Epithelial cell of proximal tubule (primary cell): Measurements from ENCODE around the gene PDGFD. TPM values are rescaled to one million over a fixed set of nuclear protein-coding genes. Genes with fewer than 3 reads are reported as not detected.

Source experiments
- DNase-seq: peaks from one replicate; pipeline ENCODE4 v3.0.0-alpha.2; 2011; ENCODE audit warnings: low read depth
- H3K4me3 ChIP-seq: 2 replicates; pipeline ENCODE4 v1.5.1; 2011; ENCODE audit warnings: low read depth, mild to moderate bottlenecking, low read length
- CTCF ChIP-seq: conservative IDR thresholded peaks from 2 replicates; pipeline ENCODE4 v1.5.1; 2012; ENCODE audit warnings: low read depth, mild to moderate bottlenecking, low read length
- total RNA-seq: library from RNA; depleted of rRNA; stranded (reverse); fragments of >200 nt; gene quantifications from 2 replicates; pipeline ENCODE4 v1.2.3, GENCODE V29; 2015

The PDGFD gene
- total RNA-seq, 1 donor from 2014 or later, result 3.4 TPM

GRCh38 chr11:104159356-104159755 lies 4.6 kb downstream of the PDGFD start:
- no peak for DNase-seq
- H3K4me3 ChIP-seq, result no peak overlapping the region
- no peak for TF ChIP-seq CTCF

GRCh38 chr11:104155375-104155774 lies 8.6 kb downstream of the PDGFD start:
- H3K4me3 ChIP-seq, result no peak overlapping the region
- TF ChIP-seq CTCF, result no peak
- DNase-seq, result no peak

GRCh38 chr11:104154296-104154695 lies 9.7 kb downstream of the PDGFD start:
- no peak for DNase-seq
- no peak overlapping the region for H3K4me3 ChIP-seq
- TF ChIP-seq CTCF, result no peak

GRCh38 chr11:104152941-104153505 lies 10.9 kb downstream of the PDGFD start:
- no peak overlapping the region for H3K4me3 ChIP-seq
- TF ChIP-seq CTCF, result no peak
- DNase-seq, result no peak

GRCh38 chr11:104151404-104152204 lies 12.3 kb downstream of the PDGFD start:
- DNase-seq, result no peak
- peak; percentile 54 for TF ChIP-seq CTCF
- no peak overlapping the region for H3K4me3 ChIP-seq

GRCh38 chr11:104148706-104149105 lies 15.2 kb downstream of the PDGFD start:
- no peak for TF ChIP-seq CTCF

GRCh38 chr11:104148074-104148473 lies 15.9 kb downstream of the PDGFD start:
- no peak for TF ChIP-seq CTCF
- no peak for DNase-seq
- H3K4me3 ChIP-seq, result no peak overlapping the region

More at GRCh38 chr11:104148706-104149105, 15.2 kb downstream of the PDGFD start:
- DNase-seq, result no peak
- no peak overlapping the region for H3K4me3 ChIP-seq
